PFSK-1 (cell line): ENCODE measurements around the gene CUX1.

Experiments
- FOXP2 ChIP-seq: optimal IDR thresholded peaks from 2 replicates; pipeline ENCODE3; 2011; ENCODE audit warnings: borderline replicate concordance, control low read depth, inconsistent platforms; ENCODE audit not compliant: insufficient read depth; ENCODE audit errors: extremely low read length, extremely low read depth
- POLR2AphosphoS5 ChIP-seq: IDR thresholded peaks from 2 replicates; pipeline ENCODE4 v1.6.1; 2012; ENCODE audit warnings: low read depth, mild to moderate bottlenecking, control low read depth, low read length, moderate library complexity
- TAF1 ChIP-seq: IDR thresholded peaks from 2 replicates; pipeline ENCODE4 v1.6.1; 2012; ENCODE audit warnings: low read length, control low read depth, borderline replicate concordance; ENCODE audit not compliant: insufficient read depth

DNA sequence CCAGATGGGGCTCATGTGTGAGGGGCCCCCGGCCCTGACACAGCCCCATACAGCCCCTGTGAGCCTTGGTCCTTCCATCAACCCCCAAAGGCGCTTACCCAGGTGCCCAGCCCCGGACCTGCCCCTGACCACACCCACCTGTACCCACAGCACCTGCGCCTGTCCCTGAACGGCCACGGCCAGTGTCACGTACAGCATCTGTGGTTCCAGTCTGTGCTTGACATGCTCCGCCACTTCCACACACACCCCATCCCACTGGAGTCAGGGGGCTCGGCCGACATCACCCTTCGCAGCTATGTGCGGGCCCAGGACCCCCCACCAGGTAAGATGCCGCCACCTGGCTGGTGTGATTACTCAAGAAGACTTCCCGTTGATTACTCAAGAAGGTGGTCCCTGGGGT lies 502.8 kb downstream of the CUX1 start:
- TF ChIP-seq TAF1, result no peak
- no peak for TF ChIP-seq FOXP2
- no peak for TF ChIP-seq POLR2AphosphoS5
